Islet precursor cell (in vitro differentiated cells): ENCODE measurements around the gene SLC38A10.
A peak's percentile ranks its signal among the peaks of the same experiment; 100 is the strongest.
"Not testable (repeated sequence)": the region's sequence is repeated elsewhere in the genome, so short reads cannot be mapped to it uniquely, and the experiment has no call there.

Experiments
- DNase-seq: peaks from one replicate; pipeline ENCODE4 v3.0.0-alpha.2; 2018

Gene SLC38A10

DNA sequence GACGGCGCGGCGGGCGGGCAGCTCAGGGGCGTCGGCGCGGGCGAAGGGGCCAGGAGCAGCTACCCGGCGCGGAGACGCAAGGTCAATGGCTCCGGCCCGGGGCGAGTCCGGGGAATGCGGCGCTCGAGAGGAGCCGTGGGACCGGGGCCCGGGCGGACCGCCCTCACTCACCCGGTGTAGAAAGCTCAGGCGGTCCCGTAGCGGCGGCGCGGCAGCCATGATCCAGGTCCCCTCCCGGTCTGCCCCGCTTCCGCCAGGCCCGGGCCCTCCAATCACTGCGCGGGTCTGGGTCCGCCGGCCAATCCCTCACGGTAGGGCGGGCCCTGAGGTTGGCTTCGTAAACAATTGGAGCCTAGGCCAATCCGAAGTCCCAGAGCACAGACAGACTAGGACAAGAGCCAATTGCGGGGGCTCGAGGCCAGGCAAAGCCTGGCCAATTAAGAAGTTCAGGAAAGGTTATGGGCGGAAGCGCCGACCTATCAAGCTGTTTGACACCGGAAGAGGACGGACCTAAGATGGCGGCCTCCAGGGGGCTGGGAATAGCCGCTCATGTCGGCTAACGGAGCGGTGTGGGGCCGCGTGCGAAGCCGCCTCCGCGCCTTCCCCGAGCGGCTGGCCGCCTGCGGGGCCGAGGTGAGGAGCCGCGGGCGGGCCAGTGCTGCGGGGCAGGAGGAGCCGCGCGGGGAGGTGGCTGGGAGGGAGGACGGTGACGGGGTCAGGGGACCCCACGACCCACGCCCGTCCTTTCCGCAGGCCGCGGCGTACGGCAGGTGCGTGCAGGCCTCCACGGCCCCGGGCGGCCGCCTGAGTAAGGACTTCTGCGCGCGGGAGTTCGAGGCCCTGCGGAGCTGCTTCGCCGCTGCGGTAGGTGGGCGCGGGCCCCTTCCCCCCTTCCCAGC, 56.0 kb downstream of the SLC38A10 start, which contains the start of the genes NDUFAF8 and TEPSIN:
Gene NDUFAF8, plus strand, starts transcription at position 504 of the 899 bp plus-strand sequence. Its CDS starts 46 bp downstream, at position 550.
Gene TEPSIN, minus strand, starts transcription at position 241 of the 899 bp plus-strand sequence. Its CDS starts 22 bp downstream, at position 219.
- peak; percentile 100 for DNase-seq

DNA sequence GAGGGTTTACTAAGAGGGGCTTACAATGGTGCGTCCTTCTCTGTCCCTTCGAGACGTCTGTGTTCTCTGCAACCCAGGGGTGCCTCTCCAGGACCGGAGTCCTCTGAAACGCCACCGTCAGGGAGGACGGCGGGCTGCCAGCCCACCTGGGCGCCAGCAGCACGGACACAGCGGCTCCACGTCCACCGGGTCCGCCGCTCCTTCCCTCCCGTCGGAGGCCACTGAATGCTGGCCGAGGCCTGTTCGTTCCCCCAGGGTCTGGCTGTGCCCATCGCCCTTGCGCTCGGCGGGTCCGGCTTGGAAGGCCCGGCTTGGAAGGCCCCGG, 56.7 kb downstream of the SLC38A10 start:
- DNase-seq: no peak

GRCh38 chr17:81237591-81238489, 57.3 kb downstream of the SLC38A10 start:
- no peak for DNase-seq

DNA sequence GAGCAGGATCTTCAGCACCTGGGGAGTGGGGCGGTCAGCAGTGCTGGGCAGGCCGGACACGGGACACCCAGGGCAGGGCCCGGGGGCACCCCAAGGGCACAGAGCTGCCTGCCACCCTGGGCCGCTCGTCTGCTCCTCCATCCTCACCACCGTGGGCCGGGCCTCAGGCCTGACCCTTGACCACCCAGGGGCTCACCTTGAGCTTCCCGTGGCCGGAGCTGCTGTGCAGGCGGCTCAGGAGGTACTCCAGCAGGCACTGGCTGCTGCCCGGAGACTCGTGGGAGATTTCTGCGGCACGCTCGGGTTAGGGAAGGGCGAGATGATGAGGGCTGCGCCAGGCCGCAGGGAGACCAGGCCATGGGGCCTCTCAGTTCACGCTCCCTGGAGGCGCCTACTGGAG, 58.3 kb downstream of the SLC38A10 start:
- DNase-seq: no peak

DNA sequence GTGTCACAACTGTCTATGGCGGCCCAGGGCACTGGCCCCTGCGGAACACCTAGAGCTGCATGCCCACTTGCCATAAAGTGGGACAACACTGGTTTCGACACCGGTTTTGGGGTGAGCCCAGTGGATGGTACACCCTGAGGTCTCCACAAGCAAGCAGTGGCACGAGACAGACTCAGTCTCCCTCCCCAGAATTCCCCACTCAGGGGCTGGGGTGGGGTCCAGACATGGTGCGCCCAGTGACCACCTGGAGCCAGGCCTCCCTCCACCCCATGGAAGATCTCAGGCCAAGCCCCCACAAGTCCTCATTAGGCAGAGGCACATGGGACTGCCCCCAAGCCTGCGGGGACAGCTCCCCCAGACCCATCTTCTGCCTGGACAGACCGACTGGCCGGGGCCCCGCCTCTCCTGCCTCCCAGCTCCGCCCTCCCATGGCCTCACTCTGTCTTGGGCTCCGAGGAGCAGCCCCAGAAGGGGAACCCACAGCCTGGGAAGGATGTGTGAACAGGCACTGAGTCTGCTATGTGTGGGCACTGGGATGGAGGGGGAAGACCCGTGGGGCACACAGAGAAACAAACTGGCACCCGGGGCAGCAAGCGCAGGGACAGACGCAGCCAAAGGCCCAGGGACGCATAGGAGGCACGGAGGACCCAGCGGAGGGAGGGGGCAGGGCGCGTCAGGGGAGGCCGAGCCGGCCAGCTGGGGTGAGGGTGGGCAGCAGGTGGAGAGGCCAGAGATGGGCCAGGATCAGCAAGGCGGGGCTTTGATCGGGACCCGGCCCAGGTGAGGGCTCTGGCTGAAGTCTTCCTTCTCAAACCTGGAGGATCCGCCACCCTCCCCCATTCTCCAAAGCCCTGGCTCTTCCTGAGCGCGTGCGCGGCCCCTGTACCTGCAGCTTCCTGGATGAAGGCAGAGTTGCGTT, 59.0 kb downstream of the SLC38A10 start:
- DNase-seq: no peak

GRCh38 chr17:81234940-81235821, 59.9 kb downstream of the SLC38A10 start:
- no peak for DNase-seq

- no peak for DNase-seq
Measured at GRCh38 chr17:81234506-81234855, 60.6 kb downstream of the SLC38A10 start.

DNA sequence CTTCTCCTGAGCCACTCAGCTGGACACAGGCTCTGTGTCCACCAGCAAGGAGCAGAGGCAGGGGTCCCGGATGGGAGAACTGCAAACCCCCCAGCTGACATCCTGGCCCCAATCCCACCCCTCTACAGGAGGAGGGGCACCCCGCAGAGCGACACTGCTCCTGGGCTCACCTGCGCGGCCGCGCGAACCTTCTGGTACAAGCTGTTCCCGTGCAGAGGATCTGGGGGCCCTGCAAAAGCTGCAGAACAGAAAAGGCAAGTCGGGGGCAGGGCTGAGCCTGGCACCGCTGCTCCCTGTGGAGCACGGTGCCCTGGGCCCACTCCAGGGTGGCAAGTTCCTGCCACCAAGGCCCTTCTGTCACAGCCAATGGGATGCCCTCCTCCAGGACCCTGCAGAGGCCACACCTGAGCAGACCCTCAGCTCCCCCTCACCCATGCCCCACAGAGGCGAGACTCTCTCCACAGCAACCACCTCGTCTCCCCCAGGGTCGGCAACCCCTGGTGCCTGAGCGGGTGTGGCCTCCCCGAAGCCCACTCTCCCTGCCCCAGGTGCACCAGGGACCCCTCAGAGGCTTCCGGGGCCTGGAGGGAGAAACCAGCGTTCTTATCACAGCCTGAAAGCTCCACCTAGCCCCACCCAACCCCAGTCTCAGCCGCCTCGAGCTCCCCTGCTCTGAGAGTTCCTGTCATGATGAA, 61.1 kb downstream of the SLC38A10 start:
- DNase-seq: no peak

DNA sequence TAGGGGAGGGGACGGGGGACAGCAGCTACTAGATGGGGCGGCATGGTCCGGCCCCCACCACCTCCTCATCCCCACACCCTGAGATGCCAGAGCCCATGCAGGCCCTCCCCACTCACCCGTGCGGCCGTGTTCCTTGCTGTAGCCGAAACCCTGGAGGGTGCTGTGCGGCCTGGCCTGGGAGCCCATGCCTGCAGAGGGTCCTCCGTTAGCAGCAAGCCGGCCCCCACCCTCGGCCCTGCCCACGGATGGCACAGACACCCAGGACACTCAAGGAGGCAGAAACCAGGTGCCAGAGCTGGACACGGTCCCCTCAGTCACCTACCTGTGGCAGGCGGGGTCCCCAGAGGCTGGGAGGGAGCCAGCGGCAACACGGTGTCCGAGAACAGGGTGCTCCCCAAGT, 61.8 kb downstream of the SLC38A10 start:
- DNase-seq: no peak

GRCh38 chr17:81232616-81233241, 62.4 kb downstream of the SLC38A10 start:
- no peak for DNase-seq

DNA sequence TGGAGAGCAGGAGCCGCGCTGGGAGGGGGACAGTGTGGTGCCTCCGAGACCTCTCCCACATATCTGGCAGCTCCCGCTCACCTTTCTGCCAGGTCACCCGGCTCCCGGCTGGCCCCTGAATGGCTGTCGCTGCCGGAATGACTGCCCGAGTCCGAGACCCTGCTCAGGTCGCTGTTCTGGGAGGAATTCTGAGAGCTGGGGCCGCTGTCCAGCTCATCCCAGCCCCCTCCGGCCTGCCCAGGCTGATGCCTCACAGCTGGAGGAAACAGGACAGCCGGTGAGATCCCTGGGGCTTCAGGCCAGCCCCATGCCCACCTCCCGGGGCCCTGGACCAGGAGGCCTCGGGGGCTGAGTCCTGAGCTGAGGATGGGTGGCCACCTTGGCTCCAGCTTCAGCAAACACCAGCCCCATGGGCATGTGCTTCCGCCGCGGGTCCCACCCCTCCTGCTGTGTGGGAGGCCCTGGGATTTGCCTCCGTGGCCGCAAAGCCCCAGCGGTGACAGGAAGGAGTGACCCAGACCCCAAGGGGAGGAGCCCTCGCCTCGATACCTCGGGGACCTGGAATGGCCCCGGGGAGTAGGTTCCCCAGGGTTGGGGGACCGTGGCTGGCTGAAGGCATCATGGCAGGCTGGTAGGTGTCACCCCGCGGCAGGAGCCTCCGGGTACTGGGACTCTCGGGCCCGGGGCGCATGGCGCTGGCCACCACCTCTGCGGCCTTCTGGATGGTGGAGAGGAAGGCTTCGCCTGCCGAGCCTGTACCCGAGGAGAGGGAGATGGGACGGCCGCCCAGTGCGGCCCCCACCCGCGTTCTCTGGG, 63.1 kb downstream of the SLC38A10 start:
- no peak for DNase-seq

- DNase-seq: no peak
Measured at GRCh38 chr17:81231121-81231645, 63.9 kb downstream of the SLC38A10 start.

DNA sequence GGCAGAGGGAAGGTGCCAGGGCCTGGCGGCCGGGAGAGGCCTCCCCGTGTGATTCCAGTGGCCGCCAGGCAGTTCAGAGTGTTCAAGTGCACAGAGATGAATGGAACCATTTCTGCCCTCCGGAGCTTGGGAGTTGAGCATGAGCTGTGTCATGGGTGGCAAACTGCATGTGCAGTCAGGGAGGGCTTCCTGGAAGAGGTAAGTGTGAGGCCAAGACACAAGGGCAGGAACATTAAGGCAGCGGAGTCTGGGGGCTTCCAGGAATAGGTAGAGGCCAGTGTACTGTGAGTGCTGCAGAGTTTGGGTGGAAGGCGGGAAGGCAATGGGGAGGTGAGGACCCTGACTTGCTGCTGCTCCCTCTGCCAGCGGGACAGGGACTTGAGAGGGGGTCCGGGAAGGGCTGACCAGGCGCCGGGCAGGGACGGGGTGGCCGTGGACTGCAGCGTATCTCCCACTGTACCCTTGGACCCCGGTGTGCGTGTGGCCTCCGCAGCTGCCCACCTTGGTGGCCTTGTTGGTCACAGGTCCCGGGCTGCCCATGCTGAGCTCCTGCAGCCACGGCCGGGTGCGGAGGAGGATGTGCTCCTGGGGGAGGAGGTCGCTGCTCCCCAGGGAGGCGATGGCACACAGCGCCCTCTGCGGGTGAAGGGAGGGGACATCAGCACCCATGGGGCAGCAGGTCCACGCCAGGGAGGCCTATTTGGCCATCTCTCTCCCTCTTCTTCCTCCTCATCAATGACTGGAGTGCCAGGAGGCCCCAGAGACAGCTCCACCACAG, 64.9 kb downstream of the SLC38A10 start:
- DNase-seq: no peak

DNA sequence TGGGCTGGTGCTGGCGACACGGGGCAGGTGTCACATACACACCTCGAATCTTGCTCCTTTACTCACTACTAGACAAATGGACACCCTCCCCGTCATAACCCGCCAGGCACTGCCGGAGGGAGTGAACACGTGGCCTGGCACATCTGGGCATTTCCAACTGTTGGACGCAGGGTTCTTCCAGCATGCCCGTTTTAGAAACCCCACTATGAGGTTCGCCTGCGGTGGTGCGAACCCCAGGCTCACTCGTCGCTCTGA, 65.5 kb downstream of the SLC38A10 start:
- no peak for DNase-seq

GRCh38 chr17:81228834-81229665, 66.1 kb downstream of the SLC38A10 start:
- DNase-seq: no peak

- DNase-seq: no peak
Measured at GRCh38 chr17:81228420-81228819, 66.7 kb downstream of the SLC38A10 start.

GRCh38 chr17:81227630-81228029, 67.5 kb downstream of the SLC38A10 start:
- DNase-seq: not testable (repeated sequence)

GRCh38 chr17:81223762-81224130, 71.4 kb downstream of the SLC38A10 start:
- DNase-seq: no peak
